Ascending aorta (tissue), 2 donors: ENCODE results near the gene ZNRF3. TPM values are rescaled to one million over a fixed set of nuclear protein-coding genes. Genes with fewer than 3 reads are reported as not detected.
A peak's percentile ranks its signal among the peaks of the same experiment; 100 is the strongest.

Source experiments
- DNase-seq, 2 donors: peaks; one replicate each; pipeline ENCODE4 v3.0.0-alpha.2; 2019; ENCODE audit warnings: low spot score in 2 of 2
- H3K27ac ChIP-seq, 2 donors: fragments of 200-600 bp; sonication (generic); one replicate each; pipeline ENCODE4 v1.5.1; 2016 to 2017; ENCODE audit warnings: mild to moderate bottlenecking in 1 of 2
- H3K27me3 ChIP-seq: fragments of 200-600 bp; sonication (generic); one replicate; pipeline ENCODE4 v1.5.1; 2017
- H3K36me3 ChIP-seq, 2 donors: fragments of 200-600 bp; sonication (generic); one replicate each; pipeline ENCODE4 v1.5.1; 2016
- H3K4me1 ChIP-seq, 2 donors: fragments of 200-600 bp; sonication (generic); one replicate each; pipeline ENCODE4 v1.5.1; 2016 to 2017; ENCODE audit warnings: mild to moderate bottlenecking in 1 of 2
- H3K4me3 ChIP-seq, 2 donors: fragments of 200-600 bp; sonication (generic); one replicate each; pipeline ENCODE4 v1.5.1; 2016 to 2017; ENCODE audit warnings: mild to moderate bottlenecking in 1 of 2
- H3K9me3 ChIP-seq, 2 donors: fragments of 200-600 bp; sonication (generic); one replicate each; pipeline ENCODE4 v1.5.1; 2016
- CTCF ChIP-seq, 3 experiments: fragments of 200-600 bp in 2 of 3; fragments of 450-650 bp in 1 of 3; sonication (generic) in 2 of 3; IDR thresholded peaks; one replicate each; pipeline ENCODE4 v1.5.1; 2016 to 2019; ENCODE audit warnings: antibody characterized with exemption in 3 of 3, mild to moderate bottlenecking in 1 of 3, moderate library complexity in 1 of 3
- intact Hi-C: fragments of 100-400 bp; cut with DNase I; formaldehyde crosslinking; loops from one replicate; pipeline ENCODE4 v1.15.1; 2023
- total RNA-seq: library from RNA; depleted of rRNA; stranded (reverse); fragments of >200 nt; gene quantifications from one replicate; pipeline ENCODE4 v1.1.0, GENCODE V29; 2016

The ZNRF3 gene
- total RNA-seq, 1 donor from 2014 or later = 49.1 TPM

GRCh38 chr22:29040385-29041275 lies 157.3 kb downstream of the ZNRF3 start:
- peak in 1 of 2 donors; percentile 85 for DNase-seq
- H3K27ac ChIP-seq = peak overlapping the region in 1 of 2 donors; percentile 35
- TF ChIP-seq CTCF (IDR thresholded peaks at IDR 0.05) = peak; percentile 94 to 97 (median 96)
- H3K36me3 ChIP-seq = peaks cover 1 to 10% of the 10 kb centered on the region in 2 donors
- no peak overlapping the region for H3K4me3 ChIP-seq
- H3K4me1 ChIP-seq = peaks cover 0 to 19% of the 10 kb centered on the region in 2 donors
- intact Hi-C loops = loop anchor here (1.0 to 5.0 kb wide), 4 partner anchors 113 to 438 kb away; partner anchors contain the start of gene XBP1
- H3K9me3 ChIP-seq = no peaks in the 10 kb centered on the region
- no peaks in the 10 kb centered on the region for H3K27me3 ChIP-seq

- H3K36me3 ChIP-seq = peaks cover 9 to 16% of the 10 kb centered on the region in 2 donors
- TF ChIP-seq CTCF (IDR thresholded peaks at IDR 0.05) = no peak
- no peak overlapping the region for H3K4me3 ChIP-seq
- no peaks in the 10 kb centered on the region for H3K9me3 ChIP-seq
- H3K4me1 ChIP-seq = peaks cover 0 to 19% of the 10 kb centered on the region in 2 donors
- intact Hi-C loops = loop anchor here (5.0 kb wide), 3 partner anchors 114 to 439 kb away; partner anchors contain the start of gene XBP1
- H3K27ac ChIP-seq = peak overlapping the region in 1 of 2 donors; percentile 35
- H3K27me3 ChIP-seq = no peaks in the 10 kb centered on the region
- DNase-seq = no peak
Measured at GRCh38 chr22:29041408-29041807, 158.0 kb downstream of the ZNRF3 start.

GRCh38 chr22:29043906-29044575 lies 160.7 kb downstream of the ZNRF3 start:
- Histone ChIP-seq H3K27ac (peak overlapping the region; percentile 55 to 80), H3K4me3 (no peak overlapping the region), H3K36me3 (peaks cover 33 to 42% of the 10 kb centered on the region in 2 donors), H3K27me3 (no peaks in the 10 kb centered on the region), H3K4me1 (peaks cover 0 to 19% of the 10 kb centered on the region in 2 donors), H3K9me3 (no peaks in the 10 kb centered on the region)
- TF ChIP-seq CTCF (IDR thresholded peaks at IDR 0.05) = no peak
- no peak for DNase-seq
- intact Hi-C loops = loop anchor here (5.0 kb wide), 3 partner anchors 117 to 442 kb away; partner anchors contain the start of gene XBP1

GRCh38 chr22:29044657-29045176 lies 161.3 kb downstream of the ZNRF3 start:
- peaks cover 0 to 19% of the 10 kb centered on the region in 2 donors for H3K4me1 ChIP-seq
- no peaks in the 10 kb centered on the region for H3K9me3 ChIP-seq
- peak overlapping the region; percentile 55 to 80 for H3K27ac ChIP-seq
- peaks cover 40 to 49% of the 10 kb centered on the region in 2 donors for H3K36me3 ChIP-seq
- no peaks in the 10 kb centered on the region for H3K27me3 ChIP-seq
- H3K4me3 ChIP-seq = no peak overlapping the region
- intact Hi-C loops = loop anchor here (5.0 kb wide), 3 partner anchors 117 to 442 kb away; partner anchors contain the start of gene XBP1
- no peak for DNase-seq
- no peak for TF ChIP-seq CTCF (IDR thresholded peaks at IDR 0.05)

- Histone ChIP-seq H3K36me3 (peaks cover 51 to 57% of the 10 kb centered on the region in 2 donors), H3K27ac (no peak overlapping the region)
- intact Hi-C loops = no loop called here
Measured at GRCh38 chr22:29048822-29049654, 165.7 kb downstream of the ZNRF3 start.

More at GRCh38 chr22:29048822-29049654, 165.7 kb downstream of the ZNRF3 start:
- Histone ChIP-seq H3K9me3 (no peaks in the 10 kb centered on the region), H3K4me3 (no peak overlapping the region), H3K27me3 (no peaks in the 10 kb centered on the region), H3K4me1 (peaks cover 0 to 4% of the 10 kb centered on the region in 2 donors)
- DNase-seq = no peak
- TF ChIP-seq CTCF (IDR thresholded peaks at IDR 0.05) = no peak
